Neural progenitor cell (in vitro differentiated cells): ENCODE data around the gene WWOX.

ENCODE experiments used
- EZH2 ChIP-seq: fragments of 200-600 bp; sonication (generic); IDR thresholded peaks from 2 replicates; pipeline ENCODE4 v1.6.1; 2017; ENCODE audit warnings: antibody characterized with exemption, mild to moderate bottlenecking, moderate library complexity
- EZH2phosphoT487 ChIP-seq: fragments of 200-600 bp; sonication (generic); IDR thresholded peaks from 2 replicates; pipeline ENCODE4 v1.6.1; 2017; ENCODE audit warnings: antibody characterized with exemption
- TF ChIP-seq, protein P1 (sequence below): fragments of 200-600 bp; sonication (generic); IDR thresholded peaks from 2 replicates; pipeline ENCODE4 v1.5.1; 2017; ENCODE audit warnings: antibody characterized with exemption, mild to moderate bottlenecking

DNA sequence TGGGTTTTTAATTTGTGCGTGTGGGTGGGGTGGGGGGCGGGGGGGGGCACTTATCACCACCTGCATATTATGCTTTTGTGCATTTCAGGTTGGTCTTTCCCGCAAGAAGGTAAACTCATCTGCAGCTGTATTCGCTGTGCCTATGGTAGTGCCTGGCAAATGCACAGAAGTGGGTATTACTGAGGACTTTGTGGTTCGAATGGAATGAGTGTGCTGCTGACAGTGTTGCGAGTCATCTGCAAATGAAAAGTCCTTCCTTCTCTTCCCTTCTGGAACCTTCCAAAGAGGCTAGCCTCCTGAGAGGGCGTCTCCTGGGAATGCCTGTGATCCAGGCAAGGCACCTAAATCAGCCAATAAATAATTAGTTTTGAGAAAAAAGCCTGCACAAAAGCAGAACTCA is 968.1 kb downstream of the WWOX start:
- TF ChIP-seq, protein P1, sequence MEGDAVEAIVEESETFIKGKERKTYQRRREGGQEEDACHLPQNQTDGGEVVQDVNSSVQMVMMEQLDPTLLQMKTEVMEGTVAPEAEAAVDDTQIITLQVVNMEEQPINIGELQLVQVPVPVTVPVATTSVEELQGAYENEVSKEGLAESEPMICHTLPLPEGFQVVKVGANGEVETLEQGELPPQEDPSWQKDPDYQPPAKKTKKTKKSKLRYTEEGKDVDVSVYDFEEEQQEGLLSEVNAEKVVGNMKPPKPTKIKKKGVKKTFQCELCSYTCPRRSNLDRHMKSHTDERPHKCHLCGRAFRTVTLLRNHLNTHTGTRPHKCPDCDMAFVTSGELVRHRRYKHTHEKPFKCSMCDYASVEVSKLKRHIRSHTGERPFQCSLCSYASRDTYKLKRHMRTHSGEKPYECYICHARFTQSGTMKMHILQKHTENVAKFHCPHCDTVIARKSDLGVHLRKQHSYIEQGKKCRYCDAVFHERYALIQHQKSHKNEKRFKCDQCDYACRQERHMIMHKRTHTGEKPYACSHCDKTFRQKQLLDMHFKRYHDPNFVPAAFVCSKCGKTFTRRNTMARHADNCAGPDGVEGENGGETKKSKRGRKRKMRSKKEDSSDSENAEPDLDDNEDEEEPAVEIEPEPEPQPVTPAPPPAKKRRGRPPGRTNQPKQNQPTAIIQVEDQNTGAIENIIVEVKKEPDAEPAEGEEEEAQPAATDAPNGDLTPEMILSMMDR = no peak
- TF ChIP-seq EZH2 = no peak
- TF ChIP-seq EZH2phosphoT487 = no peak
